Glutamatergic neuron (in vitro differentiated cells): ENCODE data around the gene MC1R. TPM values are rescaled to one million over a fixed set of nuclear protein-coding genes. Genes with fewer than 3 reads are reported as not detected.
A peak's percentile ranks its signal among the peaks of the same experiment; 100 is the strongest.

ENCODE experiments used
- DNase-seq: peaks from one replicate; pipeline ENCODE4 v3.0.0; 2022
- H3K27ac Mint-ChIP-seq: one replicate; pipeline ENCODE4 v1.8.0; 2020; ENCODE audit warnings: mild to moderate bottlenecking, mixed read lengths, inconsistent platforms; ENCODE audit not compliant: unreplicated experiment
- H3K27me3 Mint-ChIP-seq: one replicate; pipeline ENCODE4 v1.8.0; 2020; ENCODE audit warnings: mild to moderate bottlenecking, moderate library complexity, mixed read lengths, inconsistent platforms; ENCODE audit not compliant: unreplicated experiment
- H3K36me3 Mint-ChIP-seq: one replicate; pipeline ENCODE4 v1.8.0; 2020; ENCODE audit warnings: mild to moderate bottlenecking, mixed read lengths, inconsistent platforms; ENCODE audit not compliant: unreplicated experiment
- H3K4me1 Mint-ChIP-seq: one replicate; pipeline ENCODE4 v1.8.0; 2020; ENCODE audit warnings: mild to moderate bottlenecking, low read depth, mixed read lengths, inconsistent platforms; ENCODE audit not compliant: unreplicated experiment
- H3K4me3 Mint-ChIP-seq: one replicate; pipeline ENCODE4 v1.8.0; 2020; ENCODE audit warnings: mild to moderate bottlenecking, mixed read lengths, inconsistent platforms; ENCODE audit not compliant: unreplicated experiment
- H3K9me3 Mint-ChIP-seq: one replicate; pipeline ENCODE4 v1.8.0; 2020; ENCODE audit warnings: mild to moderate bottlenecking, moderate library complexity, mixed read lengths, inconsistent platforms; ENCODE audit not compliant: unreplicated experiment
- CTCF ChIP-seq: fragments of 200-600 bp; sonication (generic); IDR thresholded peaks from one replicate; pipeline ENCODE4 v1.5.0; 2021; ENCODE audit not compliant: partially characterized antibody, unreplicated experiment
- total RNA-seq: library from RNA; stranded (reverse); fragmentation: NEBNext Ultra II Directional; extraction: Animal tissue kit (Norgen Biotek cat#: 25700); gene quantifications from one replicate; pipeline ENCODE4 v1.2.1, GENCODE V29; 2021; ENCODE audit not compliant: unreplicated experiment

The MC1R gene
- total RNA-seq, 1 donor from 2014 or later, result 12.8 TPM

DNA sequence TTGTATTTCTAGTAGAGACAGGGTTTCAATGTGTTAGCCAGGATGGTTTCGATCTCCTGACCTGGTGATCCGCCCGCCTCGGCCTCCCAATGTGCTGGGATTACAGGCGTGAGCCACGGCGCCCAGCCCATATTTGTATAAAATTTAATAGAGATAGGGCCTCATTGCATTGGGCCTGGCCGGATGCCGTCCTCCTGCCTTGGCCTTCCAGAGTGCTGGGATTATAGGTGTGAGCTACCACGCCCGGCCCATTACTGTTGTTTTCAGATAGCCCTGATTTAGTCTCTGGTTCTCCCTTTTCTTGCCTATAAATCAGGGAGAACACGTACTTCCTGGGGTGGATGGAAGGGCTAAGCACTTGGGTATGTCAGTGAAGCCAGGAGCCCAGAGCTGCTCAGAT lies 33.4 kb downstream of the MC1R start:
- H3K27ac Mint-ChIP-seq, result no peak overlapping the region
- H3K9me3 Mint-ChIP-seq, result peaks cover 9% of the 10 kb centered on the region
- no peak for TF ChIP-seq CTCF
- H3K36me3 Mint-ChIP-seq, result no peaks in the 10 kb centered on the region
- peaks cover 14% of the 10 kb centered on the region for H3K4me1 Mint-ChIP-seq
- H3K4me3 Mint-ChIP-seq, result no peak overlapping the region
- H3K27me3 Mint-ChIP-seq, result peaks cover 20% of the 10 kb centered on the region
- DNase-seq, result no peak

DNA sequence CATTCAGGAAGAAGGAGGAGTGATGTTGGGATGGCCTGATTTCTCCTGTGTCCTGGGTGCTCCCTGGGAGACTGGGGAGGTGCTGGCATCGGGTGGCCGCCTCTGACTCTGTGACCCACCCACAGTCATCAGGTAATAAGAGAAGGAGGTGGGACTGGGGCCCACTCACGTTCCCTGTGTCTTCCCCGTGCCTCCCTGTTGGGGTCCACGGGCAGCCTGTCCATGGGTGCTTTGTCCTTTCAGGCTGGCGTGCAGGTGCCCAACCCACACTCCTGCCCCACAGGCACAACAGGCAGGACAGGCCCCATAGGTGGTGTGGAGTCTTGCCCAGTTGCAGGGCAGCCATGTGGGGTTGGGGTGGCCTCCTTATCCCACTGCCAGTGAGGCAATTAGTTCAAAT lies 33.9 kb downstream of the MC1R start:
- no peak for DNase-seq
- H3K4me3 Mint-ChIP-seq, result no peak overlapping the region
- peaks cover 5% of the 10 kb centered on the region for H3K9me3 Mint-ChIP-seq
- peaks cover 15% of the 10 kb centered on the region for H3K4me1 Mint-ChIP-seq
- no peak overlapping the region for H3K27ac Mint-ChIP-seq
- peaks cover 14% of the 10 kb centered on the region for H3K27me3 Mint-ChIP-seq
- no peak for TF ChIP-seq CTCF
- no peaks in the 10 kb centered on the region for H3K36me3 Mint-ChIP-seq

- Mint-ChIP-seq H3K4me1 (peaks cover 22% of the 10 kb centered on the region), H3K36me3 (no peaks in the 10 kb centered on the region), H3K9me3 (peaks cover 7% of the 10 kb centered on the region), H3K27me3 (peaks cover 19% of the 10 kb centered on the region), H3K27ac (no peak overlapping the region), H3K4me3 (no peak overlapping the region)
- no peak for TF ChIP-seq CTCF
- no peak for DNase-seq
Observed at GRCh38 chr16:89953671-89954406, 35.2 kb downstream of the MC1R start.

DNA sequence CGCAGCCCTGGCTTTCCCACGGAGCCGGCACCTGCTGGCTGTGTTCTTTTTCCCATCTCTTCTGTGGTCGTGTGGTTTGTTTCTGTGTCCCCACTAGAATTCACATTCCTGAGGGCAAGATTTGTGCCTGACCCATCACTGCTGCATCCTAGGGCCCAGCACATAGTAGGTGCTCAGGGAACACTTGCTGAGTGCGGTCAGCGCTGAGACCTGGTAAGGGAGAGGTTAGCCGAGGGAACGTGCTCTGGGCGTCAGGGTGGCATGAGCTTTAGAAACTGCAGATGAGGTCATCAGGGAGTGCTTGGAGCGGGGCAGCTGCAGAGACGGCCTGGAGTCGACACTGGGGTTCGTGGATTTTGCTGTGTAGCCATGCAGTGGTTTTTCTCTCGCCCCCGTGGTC lies 35.8 kb downstream of the MC1R start:
- DNase-seq, result no peak
- H3K9me3 Mint-ChIP-seq, result peaks cover 7% of the 10 kb centered on the region
- no peak overlapping the region for H3K27ac Mint-ChIP-seq
- peaks cover 19% of the 10 kb centered on the region for H3K27me3 Mint-ChIP-seq
- TF ChIP-seq CTCF, result no peak
- no peaks in the 10 kb centered on the region for H3K36me3 Mint-ChIP-seq
- no peak overlapping the region for H3K4me3 Mint-ChIP-seq
- H3K4me1 Mint-ChIP-seq, result peaks cover 22% of the 10 kb centered on the region

- Mint-ChIP-seq H3K27me3 (peaks cover 14% of the 10 kb centered on the region), H3K4me1 (peaks cover 21% of the 10 kb centered on the region), H3K27ac (no peak overlapping the region), H3K9me3 (peaks cover 5% of the 10 kb centered on the region), H3K36me3 (no peaks in the 10 kb centered on the region), H3K4me3 (no peak overlapping the region)
- TF ChIP-seq CTCF, result no peak
- peak; percentile 60 for DNase-seq
Observed at GRCh38 chr16:89955001-89955685, 36.5 kb downstream of the MC1R start.
